GM18858 (cell line): ENCODE results near the gene PCDHAC2.

Experiments
- ATAC-seq: cut with Tn5 transposase; IDR thresholded peaks from one replicate; pipeline ENCODE4 v1.9.1; 2021; ENCODE audit not compliant: unreplicated experiment

The PCDHAC2 gene

GRCh38 chr5:140966293-140967225 is at the start of gene PCDHAC2:
TSS of gene PCDHAC2 (plus strand) at chr5:140966476. CDS start at chr5:140966767, 291 bp downstream.
- ATAC-seq = no peak

GRCh38 chr5:140923601-140924000 is 42.7 kb upstream of the PCDHAC2 start:
- no peak for ATAC-seq

GRCh38 chr5:140925806-140926442 is 40.4 kb upstream of the PCDHAC2 start, which contains the start of gene PCDHAC1:
TSS of gene PCDHAC1 (plus strand) at chr5:140926299. CDS start at chr5:140926893, 594 bp downstream.
- no peak for ATAC-seq

GRCh38 chr5:140926443-140927227 is 39.6 kb upstream of the PCDHAC2 start:
- no peak for ATAC-seq

- no peak for ATAC-seq
These were observed 39.1 kb upstream of the PCDHAC2 start for GRCh38 chr5:140927228-140927573.

- ATAC-seq = no peak
These were observed 31.2 kb upstream of the PCDHAC2 start for GRCh38 chr5:140934964-140935606.

GRCh38 chr5:140946578-140946977 is 19.7 kb upstream of the PCDHAC2 start:
- ATAC-seq = no peak

GRCh38 chr5:140951636-140952035 is 14.6 kb upstream of the PCDHAC2 start:
- ATAC-seq = no peak

GRCh38 chr5:140953234-140953633 is 13.0 kb upstream of the PCDHAC2 start:
- ATAC-seq = no peak

- no peak for ATAC-seq
These were observed 4.1 kb upstream of the PCDHAC2 start for GRCh38 chr5:140962190-140962589.

- ATAC-seq = no peak
These were observed 1.9 kb upstream of the PCDHAC2 start for GRCh38 chr5:140964356-140964755.

- no peak for ATAC-seq
These were observed 377 bp upstream of the PCDHAC2 start for GRCh38 chr5:140965905-140966292.

- ATAC-seq = no peak
These were observed 1.1 kb downstream of the PCDHAC2 start for GRCh38 chr5:140967226-140967893.

GRCh38 chr5:140969880-140970279 is 3.6 kb downstream of the PCDHAC2 start:
- no peak for ATAC-seq

- ATAC-seq = no peak
These were observed 7.3 kb downstream of the PCDHAC2 start for GRCh38 chr5:140973550-140973949.

GRCh38 chr5:140977003-140977402 is 10.7 kb downstream of the PCDHAC2 start:
- no peak for ATAC-seq

- ATAC-seq = no peak
These were observed 12.0 kb downstream of the PCDHAC2 start for GRCh38 chr5:140978260-140978659.

- ATAC-seq = no peak
These were observed 12.7 kb downstream of the PCDHAC2 start for GRCh38 chr5:140978983-140979382.

GRCh38 chr5:140982083-140982716 is 15.9 kb downstream of the PCDHAC2 start:
- no peak for ATAC-seq

- ATAC-seq = no peak
These were observed 19.8 kb downstream of the PCDHAC2 start for GRCh38 chr5:140986117-140986521.
